ENCODE measurements around the gene BAG1. TPM values are rescaled to one million over a fixed set of nuclear protein-coding genes. Genes with fewer than 3 reads are reported as not detected.

Gene BAG1
- total and polyA plus RNA-seq, 2 experiments from 2014 or later = 44.7 to 55.4 TPM

DNA sequence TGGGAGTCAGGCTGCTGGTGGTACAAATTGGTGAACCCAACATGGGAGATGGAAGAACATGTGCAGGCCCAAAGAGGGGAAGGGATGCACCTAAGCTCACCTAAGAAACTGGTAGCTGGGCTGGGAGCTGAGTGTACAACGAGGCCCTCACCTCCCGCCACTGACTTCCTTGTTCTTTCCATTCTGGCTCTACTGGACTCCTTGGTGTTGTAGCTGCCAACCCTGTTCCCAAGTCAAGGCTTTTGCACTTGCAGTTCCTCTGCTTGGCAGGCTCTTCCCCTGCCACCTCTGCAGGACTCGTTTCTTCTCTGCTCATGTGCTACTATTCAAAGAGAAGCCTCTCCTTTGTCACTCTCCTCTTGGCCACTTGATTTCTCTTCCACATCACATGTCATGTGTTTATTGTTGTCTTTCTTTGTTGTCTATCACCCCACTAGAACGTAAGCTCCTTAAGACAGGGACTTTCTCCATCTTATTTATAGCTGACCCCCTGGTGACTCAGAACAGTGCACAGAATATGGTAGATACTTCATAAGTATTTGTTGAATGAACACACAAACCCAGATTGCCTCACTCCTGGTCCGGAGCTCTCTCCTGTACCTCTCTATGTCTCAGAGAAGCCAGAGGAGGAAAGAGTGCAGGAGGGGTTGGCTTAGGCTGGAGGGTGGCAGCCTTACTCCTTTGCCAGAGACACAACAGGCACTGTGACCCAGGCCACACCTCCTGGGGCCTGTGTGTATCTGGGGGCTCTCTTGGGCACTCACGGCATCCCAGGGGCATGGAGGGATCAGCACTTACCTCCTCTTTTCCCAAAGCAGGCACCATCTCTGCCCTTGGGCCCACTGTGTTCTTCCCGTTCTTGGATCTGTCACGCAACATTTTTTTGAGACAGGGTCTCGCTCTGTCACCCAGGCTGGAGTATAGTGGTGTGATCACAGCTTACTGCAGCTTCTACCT lies 29.7 kb downstream of the BAG1 start:
- TF ChIP-seq STAT1 (IDR thresholded peaks at IDR 0.05; ENCODE audit: unreplicated experiment) (no peak), NANOG (IDR thresholded peaks at IDR 0.05; ENCODE audit: borderline replicate concordance) (no peak), POLR2AphosphoS5 (IDR thresholded peaks at IDR 0.05; ENCODE audit: low read depth) (no peak), CREB1 (CRISPR knock-in tag; IDR thresholded peaks at IDR 0.05; ENCODE audit: low read depth) (no peak), EZH2phosphoT487 (IDR thresholded peaks at IDR 0.05; ENCODE audit: unreplicated experiment) (no peak), ZNF114 (CRISPR knock-in tag; IDR thresholded peaks at IDR 0.05) (no peak), ZNF331 (CRISPR knock-in tag; IDR thresholded peaks at IDR 0.05; ENCODE audit: low read depth) (no peak), EZH2 (IDR thresholded peaks at IDR 0.05; ENCODE audit: low read depth, unreplicated experiment) (no peak), JUNB (IDR thresholded peaks at IDR 0.05; ENCODE audit: unreplicated experiment) (no peak)
- TF ChIP-seq, protein P1, sequence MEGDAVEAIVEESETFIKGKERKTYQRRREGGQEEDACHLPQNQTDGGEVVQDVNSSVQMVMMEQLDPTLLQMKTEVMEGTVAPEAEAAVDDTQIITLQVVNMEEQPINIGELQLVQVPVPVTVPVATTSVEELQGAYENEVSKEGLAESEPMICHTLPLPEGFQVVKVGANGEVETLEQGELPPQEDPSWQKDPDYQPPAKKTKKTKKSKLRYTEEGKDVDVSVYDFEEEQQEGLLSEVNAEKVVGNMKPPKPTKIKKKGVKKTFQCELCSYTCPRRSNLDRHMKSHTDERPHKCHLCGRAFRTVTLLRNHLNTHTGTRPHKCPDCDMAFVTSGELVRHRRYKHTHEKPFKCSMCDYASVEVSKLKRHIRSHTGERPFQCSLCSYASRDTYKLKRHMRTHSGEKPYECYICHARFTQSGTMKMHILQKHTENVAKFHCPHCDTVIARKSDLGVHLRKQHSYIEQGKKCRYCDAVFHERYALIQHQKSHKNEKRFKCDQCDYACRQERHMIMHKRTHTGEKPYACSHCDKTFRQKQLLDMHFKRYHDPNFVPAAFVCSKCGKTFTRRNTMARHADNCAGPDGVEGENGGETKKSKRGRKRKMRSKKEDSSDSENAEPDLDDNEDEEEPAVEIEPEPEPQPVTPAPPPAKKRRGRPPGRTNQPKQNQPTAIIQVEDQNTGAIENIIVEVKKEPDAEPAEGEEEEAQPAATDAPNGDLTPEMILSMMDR (conservative IDR thresholded peaks at IDR 0.05; ENCODE audit: low read depth in 2 of 2) = no peak
- TF ChIP-seq, protein P2, sequence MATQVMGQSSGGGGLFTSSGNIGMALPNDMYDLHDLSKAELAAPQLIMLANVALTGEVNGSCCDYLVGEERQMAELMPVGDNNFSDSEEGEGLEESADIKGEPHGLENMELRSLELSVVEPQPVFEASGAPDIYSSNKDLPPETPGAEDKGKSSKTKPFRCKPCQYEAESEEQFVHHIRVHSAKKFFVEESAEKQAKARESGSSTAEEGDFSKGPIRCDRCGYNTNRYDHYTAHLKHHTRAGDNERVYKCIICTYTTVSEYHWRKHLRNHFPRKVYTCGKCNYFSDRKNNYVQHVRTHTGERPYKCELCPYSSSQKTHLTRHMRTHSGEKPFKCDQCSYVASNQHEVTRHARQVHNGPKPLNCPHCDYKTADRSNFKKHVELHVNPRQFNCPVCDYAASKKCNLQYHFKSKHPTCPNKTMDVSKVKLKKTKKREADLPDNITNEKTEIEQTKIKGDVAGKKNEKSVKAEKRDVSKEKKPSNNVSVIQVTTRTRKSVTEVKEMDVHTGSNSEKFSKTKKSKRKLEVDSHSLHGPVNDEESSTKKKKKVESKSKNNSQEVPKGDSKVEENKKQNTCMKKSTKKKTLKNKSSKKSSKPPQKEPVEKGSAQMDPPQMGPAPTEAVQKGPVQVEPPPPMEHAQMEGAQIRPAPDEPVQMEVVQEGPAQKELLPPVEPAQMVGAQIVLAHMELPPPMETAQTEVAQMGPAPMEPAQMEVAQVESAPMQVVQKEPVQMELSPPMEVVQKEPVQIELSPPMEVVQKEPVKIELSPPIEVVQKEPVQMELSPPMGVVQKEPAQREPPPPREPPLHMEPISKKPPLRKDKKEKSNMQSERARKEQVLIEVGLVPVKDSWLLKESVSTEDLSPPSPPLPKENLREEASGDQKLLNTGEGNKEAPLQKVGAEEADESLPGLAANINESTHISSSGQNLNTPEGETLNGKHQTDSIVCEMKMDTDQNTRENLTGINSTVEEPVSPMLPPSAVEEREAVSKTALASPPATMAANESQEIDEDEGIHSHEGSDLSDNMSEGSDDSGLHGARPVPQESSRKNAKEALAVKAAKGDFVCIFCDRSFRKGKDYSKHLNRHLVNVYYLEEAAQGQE (IDR thresholded peaks at IDR 0.05; ENCODE audit: unreplicated experiment) = no peak
- TF ChIP-seq, protein P3, sequence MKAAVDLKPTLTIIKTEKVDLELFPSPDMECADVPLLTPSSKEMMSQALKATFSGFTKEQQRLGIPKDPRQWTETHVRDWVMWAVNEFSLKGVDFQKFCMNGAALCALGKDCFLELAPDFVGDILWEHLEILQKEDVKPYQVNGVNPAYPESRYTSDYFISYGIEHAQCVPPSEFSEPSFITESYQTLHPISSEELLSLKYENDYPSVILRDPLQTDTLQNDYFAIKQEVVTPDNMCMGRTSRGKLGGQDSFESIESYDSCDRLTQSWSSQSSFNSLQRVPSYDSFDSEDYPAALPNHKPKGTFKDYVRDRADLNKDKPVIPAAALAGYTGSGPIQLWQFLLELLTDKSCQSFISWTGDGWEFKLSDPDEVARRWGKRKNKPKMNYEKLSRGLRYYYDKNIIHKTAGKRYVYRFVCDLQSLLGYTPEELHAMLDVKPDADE (IDR thresholded peaks at IDR 0.05) = no peak
- Histone ChIP-seq H3K27ac (ENCODE audit: low read depth) (no peak overlapping the region), H2AFZ (no peak overlapping the region), H4K20me1 (replicated peaks; ENCODE audit: insufficient read depth) (no peaks in the 10 kb centered on the region), H3K27me3 (ENCODE audit: insufficient read depth) (no peaks in the 10 kb centered on the region), H3K36me3 (ENCODE audit: insufficient read depth) (no peaks in the 10 kb centered on the region), H3F3A (replicated peaks; ENCODE audit: low read depth) (no peaks in the 10 kb centered on the region), H3K9me2 (ENCODE audit: insufficient read depth) (no peaks in the 10 kb centered on the region), H3K4me2 (no peak overlapping the region), H3K79me2 (replicated peaks; ENCODE audit: insufficient read depth) (no peaks in the 10 kb centered on the region), H3K4me3 (no peak overlapping the region), H3K4me1 (ENCODE audit: insufficient read depth) (no peaks in the 10 kb centered on the region)
- Mint-ChIP-seq H3K27me3 (ENCODE audit: insufficient read depth, low read depth, poor library complexity) (peaks cover 10% of the 10 kb centered on the region), H3K36me3 (ENCODE audit: low read depth) (no peaks in the 10 kb centered on the region), H3K4me1 (no peaks in the 10 kb centered on the region), H3K9me3 (no peaks in the 10 kb centered on the region; the same call in 2 of the 3 replicates), H3K27ac (no peak overlapping the region), H3K4me3 (no peak overlapping the region)
- DNase-seq (ENCODE audit: low spot score) = no peak
- no peak for ATAC-seq
